HepG2 (cell line): ENCODE data around the gene RPLP1. TPM values are rescaled to one million over a fixed set of nuclear protein-coding genes. Genes with fewer than 3 reads are reported as not detected.

Experiments used
- DDIT3 ChIP-seq: sonication (generic); formaldehyde crosslinking; IDR thresholded peaks from 2 replicates; pipeline ENCODE4 v1.4.0; 2020; ENCODE audit warnings: mild to moderate bottlenecking, missing genetic modification reagents
- DNMT3B ChIP-seq: conservative IDR thresholded peaks from 2 replicates; pipeline ENCODE4 v1.6.1; 2016; ENCODE audit warnings: missing biosample characterization, control low read depth
- DR1 ChIP-seq: sonication (generic); formaldehyde crosslinking; IDR thresholded peaks from 2 replicates; pipeline ENCODE4 v1.8.0; 2021; ENCODE audit warnings: mild to moderate bottlenecking, missing genetic modification reagents, inconsistent platforms
- EEA1 ChIP-seq: sonication (generic); formaldehyde crosslinking; IDR thresholded peaks from 2 replicates; pipeline ENCODE4 v1.5.1; 2020; ENCODE audit warnings: mild to moderate bottlenecking, missing genetic modification reagents, borderline replicate concordance
- FOXK2 ChIP-seq: fragments of 450-650 bp; IDR thresholded peaks from 2 replicates; pipeline ENCODE4 v1.6.1; 2016
- GMEB1 ChIP-seq: sonication (generic); formaldehyde crosslinking; IDR thresholded peaks from 2 replicates; pipeline ENCODE4 v1.5.1; 2020; ENCODE audit warnings: missing genetic modification reagents, mild to moderate bottlenecking, borderline replicate concordance
- HNF4A ChIP-seq: sonication (generic); formaldehyde crosslinking; IDR thresholded peaks from 2 replicates; pipeline ENCODE4 v1.4.0; 2020; ENCODE audit warnings: missing genetic modification reagents
- MIXL1 ChIP-seq: IDR thresholded peaks from 2 replicates; pipeline ENCODE4 v1.6.1; 2016
- MTF1 ChIP-seq: sonication (generic); formaldehyde crosslinking; IDR thresholded peaks from 2 replicates; pipeline ENCODE4 v1.5.0; 2020; ENCODE audit warnings: missing genetic modification reagents
- MTF2 ChIP-seq: sonication (generic); formaldehyde crosslinking; IDR thresholded peaks from 2 replicates; pipeline ENCODE4 v1.5.0; 2020; ENCODE audit warnings: missing genetic modification reagents, borderline replicate concordance
- NFE2 ChIP-seq: sonication (generic); formaldehyde crosslinking; IDR thresholded peaks from 2 replicates; pipeline ENCODE4 v1.4.0; 2020; ENCODE audit warnings: missing genetic modification reagents
- RARA ChIP-seq: IDR thresholded peaks from 2 replicates; pipeline ENCODE4 v1.6.1; 2016; ENCODE audit warnings: missing genetic modification reagents, missing compliant biosample characterization
- REPIN1 ChIP-seq: sonication (generic); formaldehyde crosslinking; IDR thresholded peaks from 2 replicates; pipeline ENCODE4 v1.8.0; 2022; ENCODE audit warnings: missing genetic modification reagents, low read depth, mild to moderate bottlenecking, borderline replicate concordance
- SMARCE1 ChIP-seq: fragments of 450-650 bp; IDR thresholded peaks from 2 replicates; pipeline ENCODE4 v1.6.1; 2017; ENCODE audit warnings: borderline replicate concordance
- SP1 ChIP-seq, 2 experiments: fragments of 450-650 bp in 1 of 2; sonication (generic) in 1 of 2; formaldehyde crosslinking in 1 of 2; IDR thresholded peaks; 2 replicates each; pipeline versions ENCODE4 v1.4.0 to v1.6.1; 2016 to 2020; ENCODE audit warnings: missing genetic modification reagents in 1 of 2
- USF2 ChIP-seq, 2 experiments: sonication (generic) in 1 of 2; formaldehyde crosslinking in 1 of 2; IDR thresholded peaks; 2 replicates each; pipeline versions ENCODE4 v1.5.1 to v1.6.1; 2011 to 2020; ENCODE audit warnings: borderline replicate concordance in 1 of 2, low read depth in 1 of 2, low read length in 1 of 2, mild to moderate bottlenecking in 1 of 2, missing genetic modification reagents in 1 of 2, moderate library complexity in 1 of 2
- XRCC5 ChIP-seq: fragments of 200-400 bp; formaldehyde crosslinking; optimal IDR thresholded peaks from 2 replicates; pipeline ENCODE3; 2017; ENCODE audit warnings: mild to moderate bottlenecking, low read length
- ZFP36 ChIP-seq: fragments of 150-350 bp; IDR thresholded peaks from 2 replicates; pipeline ENCODE4 v1.6.1; 2018; ENCODE audit warnings: borderline replicate concordance, low read length, low read depth; ENCODE audit not compliant: partially characterized antibody
- ZNF10 ChIP-seq: sonication (generic); formaldehyde crosslinking; IDR thresholded peaks from 2 replicates; pipeline ENCODE4 v1.4.0; 2020; ENCODE audit warnings: mild to moderate bottlenecking, low read depth, missing genetic modification reagents, borderline replicate concordance
- ZNF138 ChIP-seq: sonication (generic); formaldehyde crosslinking; IDR thresholded peaks from 2 replicates; pipeline ENCODE4 v1.5.0; 2020; ENCODE audit warnings: mild to moderate bottlenecking, low read depth, missing genetic modification reagents
- ZNF260 ChIP-seq: sonication (generic); formaldehyde crosslinking; IDR thresholded peaks from 2 replicates; pipeline ENCODE4 v1.4.0; 2020; ENCODE audit warnings: missing genetic modification reagents, low read depth, mild to moderate bottlenecking, borderline replicate concordance
- ZNF503 ChIP-seq: sonication (generic); formaldehyde crosslinking; IDR thresholded peaks from 2 replicates; pipeline ENCODE4 v1.4.0; 2020; ENCODE audit warnings: missing genetic modification reagents
- ZNF546 ChIP-seq: sonication (generic); formaldehyde crosslinking; conservative IDR thresholded peaks from 2 replicates; pipeline ENCODE4 v1.8.1; 2023; ENCODE audit warnings: mild to moderate bottlenecking, missing genetic modification reagents
- ZNF776 ChIP-seq: sonication (generic); formaldehyde crosslinking; IDR thresholded peaks from 2 replicates; pipeline ENCODE4 v1.4.0; 2020; ENCODE audit warnings: mild to moderate bottlenecking, missing genetic modification reagents
- polyA plus RNA-seq, 8 experiments: library from polyadenylated mRNA; depleted of rRNA in 3 of 8; stranded (reverse) in 7 of 8; unstranded in 1 of 8; fragments of >200 nt; fragmentation: Illumina TruSeq in 4 of 8; extraction: Trizol in 4 of 8; gene quantifications; 2 replicates each; pipeline versions ENCODE4 v1.2.1 to v1.2.3, GENCODE V29; 2011 to 2016; ENCODE audit warnings: low read depth in 4 of 8, missing spikeins in 1 of 8, mixed read lengths in 1 of 8; ENCODE audit not compliant: insufficient read depth in 1 of 8
- total RNA-seq, 5 experiments: library from RNA; depleted of rRNA; stranded (reverse); fragments of >200 nt; fragmentation: Illumina TruSeq; extraction: Trizol; gene quantifications; 2 replicates each; pipeline ENCODE4 v1.2.3, GENCODE V29; 2016; ENCODE audit warnings: low read depth in 1 of 5

Gene RPLP1
- total and polyA plus RNA-seq, 2 of the 13 experiments (the other 11 are each of a cell fraction or from before 2014, with no cell fraction given), result 817 to 929 TPM

- TF ChIP-seq ZNF260 (CRISPR knock-in tag), result no peak
- TF ChIP-seq EEA1 (CRISPR knock-in tag), result no peak
- no peak for TF ChIP-seq SMARCE1
- TF ChIP-seq MTF2 (CRISPR knock-in tag), result no peak
- TF ChIP-seq ZNF776 (CRISPR knock-in tag), result 0 out of 2 replicates have a peak, but pooled peaks have one; percentile 28
- TF ChIP-seq DNMT3B (CRISPR knock-in tag), result 0 out of 2 replicates have a peak, but pooled peaks have one; percentile 36
- TF ChIP-seq FOXK2, result no peak
- peak; percentile 56; the same call in 1 of the 2 replicates for TF ChIP-seq REPIN1 (CRISPR knock-in tag)
- 0 out of 2 replicates have a peak, but pooled peaks have one; percentile 69 for TF ChIP-seq ZNF138 (CRISPR knock-in tag)
- TF ChIP-seq NFE2 (CRISPR knock-in tag), result no peak
- peak; percentile 67 for TF ChIP-seq HNF4A
- TF ChIP-seq ZNF503 (CRISPR knock-in tag), result 0 out of 2 replicates have a peak, but pooled peaks have one; percentile 37
- peak; percentile 15; the same call in 1 of the 2 replicates for TF ChIP-seq DR1 (CRISPR knock-in tag)
- TF ChIP-seq XRCC5, result peak; percentile 66
- TF ChIP-seq MTF1, result no peak
- TF ChIP-seq SP1 (IDR thresholded peaks at IDR 0.05), result no peak
- peak; percentile 22; the same call in 1 of the 2 replicates for TF ChIP-seq SP1 (CRISPR knock-in tag; IDR thresholded peaks at IDR 0.05)
- peak; percentile 92 for TF ChIP-seq RARA (CRISPR knock-in tag)
- no peak for TF ChIP-seq ZFP36
- 0 out of 2 replicates have a peak, but pooled peaks have one; percentile 20 for TF ChIP-seq MIXL1 (CRISPR knock-in tag)
- peak; percentile 59 for TF ChIP-seq GMEB1 (CRISPR knock-in tag)
- TF ChIP-seq USF2 (IDR thresholded peaks at IDR 0.05; ENCODE audit: low read depth, low read length), result 0 out of 2 replicates have a peak, but pooled peaks have one; percentile 44
- TF ChIP-seq USF2 (CRISPR knock-in tag; IDR thresholded peaks at IDR 0.05; ENCODE audit: borderline replicate concordance), result peak; percentile 71
- 0 out of 2 replicates have a peak, but pooled peaks have one; percentile 49 for TF ChIP-seq ZNF546 (CRISPR knock-in tag)
- no peak for TF ChIP-seq ZNF10 (CRISPR knock-in tag)
- TF ChIP-seq DDIT3, result no peak
These were observed 10.0 kb downstream of the RPLP1 start (continued) for GRCh38 chr15:69462493-69463181.
